Subcutaneous adipose tissue (tissue), 4 donors: ENCODE measurements around the gene ALG1. TPM values are rescaled to one million over a fixed set of nuclear protein-coding genes. Genes with fewer than 3 reads are reported as not detected.

Experiments used
- total RNA-seq, 4 donors: library from RNA; depleted of rRNA; stranded (reverse); fragments of >200 nt; gene quantifications; one replicate each; pipeline ENCODE4 v1.1.0, GENCODE V29; 2016
- TF ChIP-seq, protein P1 (sequence below): fragments of 450-650 bp; IDR thresholded peaks from one replicate; pipeline ENCODE4 v1.5.1; 2016; ENCODE audit warnings: low read depth, mild to moderate bottlenecking, control low read depth, antibody characterized with exemption, moderate library complexity

The ALG1 gene
- total RNA-seq, 4 donors from 2014 or later = 11.6 to 15.5 (median 14.5) TPM

DNA sequence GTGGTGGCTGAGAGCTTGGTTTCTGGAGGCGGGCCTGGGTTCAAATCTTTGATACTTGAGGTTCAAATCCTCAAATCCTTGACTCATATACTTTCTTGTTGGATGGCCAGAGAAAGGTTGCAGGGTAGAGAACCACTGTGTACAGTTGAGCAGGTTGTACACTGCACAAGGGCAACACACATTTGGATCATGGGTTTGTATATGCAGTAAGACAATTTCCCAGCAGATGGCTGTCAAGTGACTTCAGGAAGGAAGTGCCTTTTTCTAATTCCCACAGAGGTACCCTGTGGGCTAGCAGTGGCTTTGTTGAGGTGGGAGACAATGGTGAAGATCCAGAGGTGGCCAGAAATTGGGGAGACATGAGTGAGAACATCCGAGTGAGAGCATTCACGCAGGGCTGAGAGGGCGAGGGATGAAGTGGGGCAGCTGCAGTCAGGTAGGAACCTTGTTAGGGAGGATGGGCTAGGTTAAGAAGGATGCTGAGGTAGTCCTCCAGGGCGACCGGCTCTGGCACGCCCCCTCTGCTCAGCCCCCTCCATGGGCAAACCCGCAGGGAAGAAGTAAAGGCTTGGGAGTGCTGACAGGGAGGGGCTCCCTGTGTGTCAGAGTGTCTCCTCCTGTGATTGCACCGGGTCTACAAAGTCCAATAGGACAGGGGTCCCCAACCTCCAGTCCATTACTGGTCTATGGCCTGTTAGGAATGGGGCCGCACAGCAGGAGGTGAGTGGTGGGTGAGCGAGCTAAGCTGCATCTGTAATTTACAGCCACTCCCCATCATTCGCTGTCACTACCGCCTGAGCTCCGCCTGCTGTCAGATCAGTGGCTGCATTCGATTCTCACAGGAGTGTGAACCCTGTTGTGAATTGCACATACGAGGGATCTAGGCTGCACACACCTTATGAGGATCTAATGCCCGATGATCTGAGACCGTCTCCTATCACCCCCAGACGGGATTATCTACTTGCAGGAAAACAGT is 8.6 kb upstream of the ALG1 start:
- TF ChIP-seq, protein P1, sequence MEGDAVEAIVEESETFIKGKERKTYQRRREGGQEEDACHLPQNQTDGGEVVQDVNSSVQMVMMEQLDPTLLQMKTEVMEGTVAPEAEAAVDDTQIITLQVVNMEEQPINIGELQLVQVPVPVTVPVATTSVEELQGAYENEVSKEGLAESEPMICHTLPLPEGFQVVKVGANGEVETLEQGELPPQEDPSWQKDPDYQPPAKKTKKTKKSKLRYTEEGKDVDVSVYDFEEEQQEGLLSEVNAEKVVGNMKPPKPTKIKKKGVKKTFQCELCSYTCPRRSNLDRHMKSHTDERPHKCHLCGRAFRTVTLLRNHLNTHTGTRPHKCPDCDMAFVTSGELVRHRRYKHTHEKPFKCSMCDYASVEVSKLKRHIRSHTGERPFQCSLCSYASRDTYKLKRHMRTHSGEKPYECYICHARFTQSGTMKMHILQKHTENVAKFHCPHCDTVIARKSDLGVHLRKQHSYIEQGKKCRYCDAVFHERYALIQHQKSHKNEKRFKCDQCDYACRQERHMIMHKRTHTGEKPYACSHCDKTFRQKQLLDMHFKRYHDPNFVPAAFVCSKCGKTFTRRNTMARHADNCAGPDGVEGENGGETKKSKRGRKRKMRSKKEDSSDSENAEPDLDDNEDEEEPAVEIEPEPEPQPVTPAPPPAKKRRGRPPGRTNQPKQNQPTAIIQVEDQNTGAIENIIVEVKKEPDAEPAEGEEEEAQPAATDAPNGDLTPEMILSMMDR = no peak

- TF ChIP-seq, protein P1 = no peak
These were observed 6.7 kb upstream of the ALG1 start for GRCh38 chr16:5064915-5065314.

DNA sequence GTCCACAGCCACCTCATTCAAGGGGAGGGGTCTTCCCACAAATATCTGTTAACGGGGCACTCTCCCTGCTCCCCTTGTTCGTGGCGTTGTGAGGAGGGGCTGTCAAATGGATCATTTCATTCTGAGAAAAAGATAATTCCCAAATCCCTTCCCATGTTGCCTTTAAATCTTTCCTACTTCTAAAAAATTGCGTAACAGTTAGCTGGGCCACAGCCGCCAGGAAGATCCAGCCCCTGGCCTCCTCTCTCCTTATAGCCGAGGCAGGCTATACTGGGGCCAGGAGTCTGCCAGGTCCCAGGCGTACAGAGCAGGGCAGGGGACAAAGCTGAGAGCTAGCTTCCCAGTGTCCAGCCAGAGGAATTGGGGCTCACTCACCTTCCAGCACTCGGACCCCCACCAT is 6.3 kb upstream of the ALG1 start:
- TF ChIP-seq, protein P1 = no peak

DNA sequence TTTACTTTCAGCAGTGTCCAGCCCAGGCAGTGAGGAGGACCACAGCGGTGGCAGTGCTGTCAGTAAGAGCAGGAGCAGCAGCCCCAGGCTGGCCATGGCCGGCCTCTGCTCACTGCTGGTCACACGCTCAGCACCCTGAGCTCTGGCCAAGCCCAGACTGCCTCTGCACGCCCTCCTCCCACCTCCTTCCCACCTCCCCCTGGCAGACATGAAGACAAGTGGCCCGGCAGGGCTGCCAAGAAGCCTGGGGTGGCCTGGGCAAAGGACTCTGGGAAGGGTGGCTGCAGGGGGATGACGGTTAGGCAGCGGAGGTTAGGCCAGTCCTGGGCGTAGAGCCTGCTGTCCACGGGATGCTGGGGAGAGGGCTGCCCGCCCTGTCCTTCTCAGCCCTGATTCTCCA is 5.8 kb upstream of the ALG1 start, which contains the start of gene C16orf89:
Gene C16orf89, minus strand, starts transcription at position 144 of the 400 bp plus-strand sequence. Its CDS starts 48 bp downstream, at position 96.
- TF ChIP-seq, protein P1 = no peak

GRCh38 chr16:5066511-5066910 is 5.1 kb upstream of the ALG1 start:
- TF ChIP-seq, protein P1 = no peak

GRCh38 chr16:5069048-5069447 is 2.6 kb upstream of the ALG1 start:
- TF ChIP-seq, protein P1 = no peak

DNA sequence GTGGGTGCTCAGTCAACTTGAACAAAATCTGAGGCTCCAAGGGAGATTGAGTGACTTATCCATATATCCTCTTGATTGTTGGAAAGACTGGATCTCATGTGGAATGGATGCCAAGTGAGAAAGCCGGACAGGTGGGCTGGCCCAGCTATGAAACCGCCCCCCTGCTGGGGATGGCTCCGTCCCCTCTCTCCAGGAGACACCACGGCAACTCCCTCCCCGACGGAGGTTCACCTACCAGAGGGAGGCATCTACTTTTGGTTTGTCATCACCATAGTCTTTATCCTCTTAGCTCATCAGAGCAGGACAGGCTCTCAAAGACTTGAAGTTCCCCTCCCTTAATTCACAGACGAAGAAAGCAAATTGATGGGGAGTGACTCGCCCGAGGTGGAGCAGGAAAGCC is 1.8 kb upstream of the ALG1 start:
- TF ChIP-seq, protein P1 = no peak
